ENCODE results near the gene GALNT2. TPM values are rescaled to one million over a fixed set of nuclear protein-coding genes. Genes with fewer than 3 reads are reported as not detected.

The GALNT2 gene
- total and polyA plus RNA-seq, 2 of the 13 experiments (the other 11 are each of a cell fraction or from before 2014, with no cell fraction given) = 39.3 to 39.6 TPM

DNA sequence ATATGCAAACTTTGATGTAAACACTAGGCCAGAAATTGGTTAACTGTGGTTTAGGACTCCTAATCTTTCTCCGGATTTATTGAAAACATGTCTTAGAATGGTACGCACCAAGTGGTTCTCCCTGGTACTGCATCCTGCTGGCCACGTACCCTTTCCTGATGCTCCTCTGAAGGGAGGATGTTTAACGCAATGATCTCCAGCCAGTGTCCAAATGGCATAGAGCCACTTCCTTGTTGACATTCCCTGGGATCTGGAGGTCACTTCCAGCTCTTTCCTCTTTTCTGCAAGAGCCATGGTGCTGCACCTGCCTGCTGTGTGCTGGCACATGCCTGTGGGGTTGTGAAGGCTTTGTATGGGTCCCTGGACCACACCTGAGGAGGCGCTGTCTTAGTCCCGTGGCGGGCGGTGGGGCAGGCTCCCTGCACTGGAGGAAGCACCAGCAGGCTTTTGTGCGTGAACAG is 53.9 kb downstream of the GALNT2 start (continued):
- TF ChIP-seq LCORL (IDR thresholded peaks at IDR 0.05) (no peak), LCORL (CRISPR knock-in tag; IDR thresholded peaks at IDR 0.05) (peak; percentile 46; the same call in 1 of the 2 replicates), FOXA1 (IDR thresholded peaks at IDR 0.05) (no peak), FOXA1 (CRISPR knock-in tag; IDR thresholded peaks at IDR 0.05) (peak; percentile 83), ZNF543 (CRISPR knock-in tag; IDR thresholded peaks at IDR 0.05) (no peak), MTA1 (CRISPR knock-in tag; IDR thresholded peaks at IDR 0.05; ENCODE audit: borderline replicate concordance) (no peak), RXRB (CRISPR knock-in tag; IDR thresholded peaks at IDR 0.05; ENCODE audit: borderline replicate concordance) (0 out of 2 replicates have a peak, but pooled peaks have one; percentile 17), ZNF530 (CRISPR knock-in tag; IDR thresholded peaks at IDR 0.05; ENCODE audit: low read depth) (no peak), JUNB (CRISPR knock-in tag; IDR thresholded peaks at IDR 0.05; ENCODE audit: borderline replicate concordance) (no peak), BORCS8-MEF2B (CRISPR knock-in tag; IDR thresholded peaks at IDR 0.05) (0 out of 2 replicates have a peak, but pooled peaks have one; percentile 22)
- TF ChIP-seq, protein P1, sequence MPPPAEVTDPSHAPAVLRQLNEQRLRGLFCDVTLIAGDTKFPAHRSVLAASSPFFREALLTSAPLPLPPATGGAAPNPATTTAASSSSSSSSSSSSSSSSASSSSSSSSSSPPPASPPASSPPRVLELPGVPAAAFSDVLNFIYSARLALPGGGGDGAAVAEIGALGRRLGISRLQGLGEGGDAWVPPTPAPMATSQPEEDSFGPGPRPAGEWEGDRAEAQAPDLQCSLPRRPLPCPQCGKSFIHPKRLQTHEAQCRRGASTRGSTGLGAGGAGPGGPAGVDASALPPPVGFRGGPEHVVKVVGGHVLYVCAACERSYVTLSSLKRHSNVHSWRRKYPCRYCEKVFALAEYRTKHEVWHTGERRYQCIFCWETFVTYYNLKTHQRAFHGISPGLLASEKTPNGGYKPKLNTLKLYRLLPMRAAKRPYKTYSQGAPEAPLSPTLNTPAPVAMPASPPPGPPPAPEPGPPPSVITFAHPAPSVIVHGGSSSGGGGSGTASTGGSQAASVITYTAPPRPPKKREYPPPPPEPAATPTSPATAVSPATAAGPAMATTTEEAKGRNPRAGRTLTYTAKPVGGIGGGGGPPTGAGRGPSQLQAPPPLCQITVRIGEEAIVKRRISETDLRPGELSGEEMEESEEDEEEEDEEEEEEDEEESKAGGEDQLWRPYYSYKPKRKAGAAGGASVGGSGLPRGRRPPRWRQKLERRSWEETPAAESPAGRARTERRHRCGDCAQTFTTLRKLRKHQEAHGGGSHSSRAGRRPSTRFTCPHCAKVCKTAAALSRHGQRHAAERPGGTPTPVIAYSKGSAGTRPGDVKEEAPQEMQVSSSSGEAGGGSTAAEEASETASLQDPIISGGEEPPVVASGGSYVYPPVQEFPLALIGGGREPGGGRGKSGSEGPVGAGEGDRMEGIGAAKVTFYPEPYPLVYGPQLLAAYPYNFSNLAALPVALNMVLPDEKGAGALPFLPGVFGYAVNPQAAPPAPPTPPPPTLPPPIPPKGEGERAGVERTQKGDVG (CRISPR knock-in tag; IDR thresholded peaks at IDR 0.05; ENCODE audit: borderline replicate concordance) = no peak
- TF ChIP-seq, protein P2, sequence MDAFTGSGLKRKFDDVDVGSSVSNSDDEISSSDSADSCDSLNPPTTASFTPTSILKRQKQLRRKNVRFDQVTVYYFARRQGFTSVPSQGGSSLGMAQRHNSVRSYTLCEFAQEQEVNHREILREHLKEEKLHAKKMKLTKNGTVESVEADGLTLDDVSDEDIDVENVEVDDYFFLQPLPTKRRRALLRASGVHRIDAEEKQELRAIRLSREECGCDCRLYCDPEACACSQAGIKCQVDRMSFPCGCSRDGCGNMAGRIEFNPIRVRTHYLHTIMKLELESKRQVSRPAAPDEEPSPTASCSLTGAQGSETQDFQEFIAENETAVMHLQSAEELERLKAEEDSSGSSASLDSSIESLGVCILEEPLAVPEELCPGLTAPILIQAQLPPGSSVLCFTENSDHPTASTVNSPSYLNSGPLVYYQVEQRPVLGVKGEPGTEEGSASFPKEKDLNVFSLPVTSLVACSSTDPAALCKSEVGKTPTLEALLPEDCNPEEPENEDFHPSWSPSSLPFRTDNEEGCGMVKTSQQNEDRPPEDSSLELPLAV (CRISPR knock-in tag; conservative IDR thresholded peaks at IDR 0.05; ENCODE audit: low read depth) = no peak
- TF ChIP-seq, protein P3, sequence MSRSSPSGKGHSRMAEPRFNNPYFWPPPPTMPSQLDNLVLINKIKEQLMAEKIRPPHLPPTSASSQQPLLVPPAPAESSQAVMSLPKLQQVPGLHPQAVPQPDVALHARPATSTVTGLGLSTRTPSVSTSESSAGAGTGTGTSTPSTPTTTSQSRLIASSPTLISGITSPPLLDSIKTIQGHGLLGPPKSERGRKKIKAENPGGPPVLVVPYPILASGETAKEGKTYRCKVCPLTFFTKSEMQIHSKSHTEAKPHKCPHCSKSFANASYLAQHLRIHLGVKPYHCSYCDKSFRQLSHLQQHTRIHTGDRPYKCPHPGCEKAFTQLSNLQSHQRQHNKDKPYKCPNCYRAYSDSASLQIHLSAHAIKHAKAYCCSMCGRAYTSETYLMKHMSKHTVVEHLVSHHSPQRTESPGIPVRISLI (CRISPR knock-in tag; IDR thresholded peaks at IDR 0.05; ENCODE audit: borderline replicate concordance) = no peak
- TF ChIP-seq, protein P4, sequence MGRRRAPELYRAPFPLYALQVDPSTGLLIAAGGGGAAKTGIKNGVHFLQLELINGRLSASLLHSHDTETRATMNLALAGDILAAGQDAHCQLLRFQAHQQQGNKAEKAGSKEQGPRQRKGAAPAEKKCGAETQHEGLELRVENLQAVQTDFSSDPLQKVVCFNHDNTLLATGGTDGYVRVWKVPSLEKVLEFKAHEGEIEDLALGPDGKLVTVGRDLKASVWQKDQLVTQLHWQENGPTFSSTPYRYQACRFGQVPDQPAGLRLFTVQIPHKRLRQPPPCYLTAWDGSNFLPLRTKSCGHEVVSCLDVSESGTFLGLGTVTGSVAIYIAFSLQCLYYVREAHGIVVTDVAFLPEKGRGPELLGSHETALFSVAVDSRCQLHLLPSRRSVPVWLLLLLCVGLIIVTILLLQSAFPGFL (CRISPR knock-in tag; IDR thresholded peaks at IDR 0.05) = no peak
- TF ChIP-seq, protein P5, sequence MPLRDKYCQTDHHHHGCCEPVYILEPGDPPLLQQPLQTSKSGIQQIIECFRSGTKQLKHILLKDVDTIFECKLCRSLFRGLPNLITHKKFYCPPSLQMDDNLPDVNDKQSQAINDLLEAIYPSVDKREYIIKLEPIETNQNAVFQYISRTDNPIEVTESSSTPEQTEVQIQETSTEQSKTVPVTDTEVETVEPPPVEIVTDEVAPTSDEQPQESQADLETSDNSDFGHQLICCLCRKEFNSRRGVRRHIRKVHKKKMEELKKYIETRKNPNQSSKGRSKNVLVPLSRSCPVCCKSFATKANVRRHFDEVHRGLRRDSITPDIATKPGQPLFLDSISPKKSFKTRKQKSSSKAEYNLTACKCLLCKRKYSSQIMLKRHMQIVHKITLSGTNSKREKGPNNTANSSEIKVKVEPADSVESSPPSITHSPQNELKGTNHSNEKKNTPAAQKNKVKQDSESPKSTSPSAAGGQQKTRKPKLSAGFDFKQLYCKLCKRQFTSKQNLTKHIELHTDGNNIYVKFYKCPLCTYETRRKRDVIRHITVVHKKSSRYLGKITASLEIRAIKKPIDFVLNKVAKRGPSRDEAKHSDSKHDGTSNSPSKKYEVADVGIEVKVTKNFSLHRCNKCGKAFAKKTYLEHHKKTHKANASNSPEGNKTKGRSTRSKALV (CRISPR knock-in tag; IDR thresholded peaks at IDR 0.05) = no peak
- TF ChIP-seq, protein P6, sequence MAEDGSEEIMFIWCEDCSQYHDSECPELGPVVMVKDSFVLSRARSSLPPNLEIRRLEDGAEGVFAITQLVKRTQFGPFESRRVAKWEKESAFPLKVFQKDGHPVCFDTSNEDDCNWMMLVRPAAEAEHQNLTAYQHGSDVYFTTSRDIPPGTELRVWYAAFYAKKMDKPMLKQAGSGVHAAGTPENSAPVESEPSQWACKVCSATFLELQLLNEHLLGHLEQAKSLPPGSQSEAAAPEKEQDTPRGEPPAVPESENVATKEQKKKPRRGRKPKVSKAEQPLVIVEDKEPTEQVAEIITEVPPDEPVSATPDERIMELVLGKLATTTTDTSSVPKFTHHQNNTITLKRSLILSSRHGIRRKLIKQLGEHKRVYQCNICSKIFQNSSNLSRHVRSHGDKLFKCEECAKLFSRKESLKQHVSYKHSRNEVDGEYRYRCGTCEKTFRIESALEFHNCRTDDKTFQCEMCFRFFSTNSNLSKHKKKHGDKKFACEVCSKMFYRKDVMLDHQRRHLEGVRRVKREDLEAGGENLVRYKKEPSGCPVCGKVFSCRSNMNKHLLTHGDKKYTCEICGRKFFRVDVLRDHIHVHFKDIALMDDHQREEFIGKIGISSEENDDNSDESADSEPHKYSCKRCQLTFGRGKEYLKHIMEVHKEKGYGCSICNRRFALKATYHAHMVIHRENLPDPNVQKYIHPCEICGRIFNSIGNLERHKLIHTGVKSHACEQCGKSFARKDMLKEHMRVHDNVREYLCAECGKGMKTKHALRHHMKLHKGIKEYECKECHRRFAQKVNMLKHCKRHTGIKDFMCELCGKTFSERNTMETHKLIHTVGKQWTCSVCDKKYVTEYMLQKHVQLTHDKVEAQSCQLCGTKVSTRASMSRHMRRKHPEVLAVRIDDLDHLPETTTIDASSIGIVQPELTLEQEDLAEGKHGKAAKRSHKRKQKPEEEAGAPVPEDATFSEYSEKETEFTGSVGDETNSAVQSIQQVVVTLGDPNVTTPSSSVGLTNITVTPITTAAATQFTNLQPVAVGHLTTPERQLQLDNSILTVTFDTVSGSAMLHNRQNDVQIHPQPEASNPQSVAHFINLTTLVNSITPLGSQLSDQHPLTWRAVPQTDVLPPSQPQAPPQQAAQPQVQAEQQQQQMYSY (CRISPR knock-in tag; IDR thresholded peaks at IDR 0.05) = no peak

Data from HepG2 (cell line).